B cell (primary cell): Measurements from ENCODE around the gene TMC1. TPM values are rescaled to one million over a fixed set of nuclear protein-coding genes. Genes with fewer than 3 reads are reported as not detected.

Experiments used
- ATAC-seq: fragments of 200-7000 bp; cut with Tn5 transposase; one replicate; pipeline ENCODE4 v1.10.0; 2021; ENCODE audit warnings: low read depth, mild to moderate bottlenecking, moderate number of reproducible peaks, moderate library complexity
- CTCF ChIA-PET: fragments of 350-600 bp; sonication (Branson Sonifier 250); formaldehyde crosslinking; loops from one replicate; lab custom pipeline; 2021; ENCODE audit warnings: antibody characterized with exemption, inconsistent platforms; lab: Charles Lee
- POLR2A ChIA-PET: fragments of 350-600 bp; sonication (Branson Sonifier 250); formaldehyde crosslinking; loops from one replicate; lab custom pipeline; 2021; ENCODE audit warnings: antibody characterized with exemption; lab: Charles Lee
- DNase-seq: peaks from one replicate; pipeline ENCODE4 v3.0.0; 2013
- H2AFZ ChIP-seq: 2 replicates; pipeline ENCODE4 v1.6.1; 2012; ENCODE audit warnings: mild to moderate bottlenecking, low read depth, low read length; ENCODE audit not compliant: insufficient read depth, poor library complexity, severe bottlenecking
- H3K27ac ChIP-seq, 2 donors: 1 replicate in 1 of 2; 2 replicates in 1 of 2; pipeline ENCODE4 v1.5.1; 2012 to 2013; ENCODE audit warnings: low read length in 2 of 2, mild to moderate bottlenecking in 2 of 2, moderate library complexity in 1 of 2
- H3K27me3 ChIP-seq, 4 experiments: fragments of 200-600 bp in 1 of 4; sonication (generic) in 1 of 4; replicated peaks in 1 of 4; 1 replicate in 2 of 4; 2 replicates in 2 of 4; pipeline versions ENCODE4 v1.6.1 to v1.7.0; 2013 to 2016; ENCODE audit warnings: low read length in 3 of 4, mild to moderate bottlenecking in 2 of 4, mixed read lengths in 1 of 4, moderate library complexity in 1 of 4; ENCODE audit not compliant: insufficient read depth in 4 of 4, control insufficient read depth in 3 of 4; ENCODE audit errors: control extremely low read depth in 1 of 4
- H3K36me3 ChIP-seq, 2 experiments: replicated peaks in 1 of 2; 1 replicate in 1 of 2; 2 replicates in 1 of 2; pipeline versions ENCODE4 v1.6.1 to v1.7.1; 2013; ENCODE audit warnings: low read length in 1 of 2; ENCODE audit not compliant: insufficient read depth in 2 of 2, control insufficient read depth in 1 of 2; ENCODE audit errors: control extremely low read depth in 1 of 2, extremely low read depth in 1 of 2
- H3K4me1 ChIP-seq, 2 donors: fragments of 200-600 bp in 1 of 2; sonication (generic) in 1 of 2; 1 replicate in 1 of 2; 2 replicates in 1 of 2; pipeline versions ENCODE4 v1.5.1 to v1.6.1; 2013 to 2017; ENCODE audit warnings: low read length in 2 of 2; ENCODE audit not compliant: control insufficient read depth in 2 of 2, insufficient read depth in 2 of 2
- H3K4me2 ChIP-seq: replicated peaks from 2 replicates; pipeline ENCODE3; 2012; ENCODE audit warnings: mild to moderate bottlenecking, low read depth, low read length; ENCODE audit not compliant: poor library complexity, severe bottlenecking
- H3K4me3 ChIP-seq, 5 experiments: fragments of 200-600 bp in 1 of 5; sonication (generic) in 1 of 5; 1 replicate in 3 of 5; 2 replicates in 2 of 5; pipeline versions ENCODE4 v1.5.1 to v1.7.0; 2011 to 2016; ENCODE audit warnings: low read length in 4 of 5, mild to moderate bottlenecking in 4 of 5, low read depth in 2 of 5, control low read depth in 1 of 5, moderate library complexity in 1 of 5; ENCODE audit not compliant: insufficient read depth in 1 of 5; ENCODE audit errors: control extremely low read depth in 1 of 5, extremely low read depth in 1 of 5
- H3K79me2 ChIP-seq: fragments of 200-600 bp; sonication (generic); one replicate; pipeline ENCODE4 v1.6.0; 2016; ENCODE audit warnings: low read length; ENCODE audit not compliant: control insufficient read depth, insufficient read depth
- H3K9ac ChIP-seq: fragments of 200-600 bp; sonication (generic); 2 replicates; pipeline ENCODE4 v1.6.1; 2017; ENCODE audit warnings: mild to moderate bottlenecking, low read length, moderate library complexity
- H3K9me3 ChIP-seq, 3 donors: one replicate each; pipeline versions ENCODE4 v1.6.1 to v1.7.1; 2013; ENCODE audit warnings: low read length in 2 of 3; ENCODE audit not compliant: control insufficient read depth in 2 of 3, insufficient read depth in 1 of 3; ENCODE audit errors: control extremely low read depth in 1 of 3
- H4K20me1 ChIP-seq: 2 replicates; pipeline ENCODE4 v1.6.0; 2012; ENCODE audit warnings: mild to moderate bottlenecking, low read length; ENCODE audit not compliant: insufficient read depth, control insufficient read depth, poor library complexity, severe bottlenecking
- H3K27ac Mint-ChIP-seq: one replicate; pipeline ENCODE4 v1.8.0; 2021; ENCODE audit warnings: mixed read lengths
- H3K27me3 Mint-ChIP-seq: one replicate; pipeline ENCODE4 v1.8.0; 2021; ENCODE audit warnings: mixed read lengths
- H3K4me1 Mint-ChIP-seq: one replicate; pipeline ENCODE4 v1.8.0; 2021; ENCODE audit warnings: mixed read lengths
- H3K4me3 Mint-ChIP-seq: one replicate; pipeline ENCODE4 v1.8.0; 2021; ENCODE audit warnings: mixed read lengths
- H3K9me3 Mint-ChIP-seq: one replicate; pipeline ENCODE4 v1.8.0; 2022; ENCODE audit warnings: mixed read lengths; ENCODE audit not compliant: insufficient read depth
- EZH2 ChIP-seq: IDR thresholded peaks from 2 replicates; pipeline ENCODE4 v1.6.1; 2012; ENCODE audit warnings: borderline replicate concordance, low read depth, mild to moderate bottlenecking, moderate library complexity, low read length; ENCODE audit not compliant: insufficient read depth, poor library complexity, severe bottlenecking
- WGBS: methylation state at CpG from one replicate; pipeline ENCODE4 v1.1.5; 2013; ENCODE audit warnings: missing lambda C conversion rate; ENCODE audit not compliant: insufficient coverage; 5-methylcytosine and 5-hydroxymethylcytosine counted together
- intact Hi-C: fragments of 100-400 bp; cut with micrococcal nuclease; formaldehyde crosslinking; loops from one replicate; pipeline ENCODE4 v1.10.0; 2022
- polyA plus RNA-seq: library from polyadenylated mRNA; depleted of rRNA; stranded (reverse); fragments of >200 nt; gene quantifications from 2 replicates; pipeline ENCODE4 v1.2.3, GENCODE V29; 2012
- total RNA-seq, 2 donors: library from RNA; stranded (reverse); fragments of 120-200 nt in 1 of 2; gene quantifications; 1 replicate in 1 of 2; 2 replicates in 1 of 2; pipeline versions ENCODE4 v1.2.3 to v1.2.4, GENCODE V29; 2013 to 2022
- TF ChIP-seq, protein P1 (sequence below): fragments of 200-600 bp; IDR thresholded peaks from one replicate; pipeline ENCODE4 v1.8.0; 2022; ENCODE audit warnings: antibody characterized with exemption, mild to moderate bottlenecking

TMC1 gene
- total and polyA plus RNA-seq, 2 donors (not counting 1 experiment from before 2014, with no cell fraction given) = not detected

DNA sequence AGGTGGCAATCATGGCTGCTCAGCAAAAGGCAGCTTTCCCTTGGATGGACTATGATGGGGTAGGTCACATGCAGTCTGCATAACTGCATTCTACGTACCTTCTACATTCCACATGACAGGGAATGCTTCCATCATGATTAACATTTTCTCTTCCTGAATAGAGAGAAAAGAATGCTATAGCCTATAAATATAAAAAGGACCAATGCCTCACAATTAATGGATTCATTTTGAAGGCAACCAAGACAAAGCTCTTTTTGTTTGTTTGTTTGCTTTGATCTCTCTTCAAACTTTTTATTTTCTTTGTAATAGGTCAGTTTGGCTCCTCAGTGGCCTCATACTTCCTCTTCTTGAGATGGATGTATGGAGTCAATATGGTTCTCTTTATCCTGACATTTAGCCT is 230.1 kb downstream of the TMC1 start:
- H2AFZ ChIP-seq = no peak overlapping the region
- H3K4me1 ChIP-seq = no peaks in the 10 kb centered on the region
- H3K27me3 ChIP-seq = no peaks in the 10 kb centered on the region
- DNase-seq (no peak), ATAC-seq (no peak)
- no peaks in the 10 kb centered on the region for H3K9me3 Mint-ChIP-seq
- WGBS = no CpG with 5 or more reads among the region's 1 CpG
- no peak overlapping the region for H3K4me2 ChIP-seq
- intact Hi-C loops = no loop called here
- H3K4me3 Mint-ChIP-seq = no peak overlapping the region
- no peaks in the 10 kb centered on the region for H3K4me1 Mint-ChIP-seq
- H3K4me3 ChIP-seq = no peak overlapping the region
- CTCF ChIA-PET = no interaction called here
- H3K27ac ChIP-seq = no peak overlapping the region
- no peak overlapping the region for H3K9ac ChIP-seq
- TF ChIP-seq, protein P1, sequence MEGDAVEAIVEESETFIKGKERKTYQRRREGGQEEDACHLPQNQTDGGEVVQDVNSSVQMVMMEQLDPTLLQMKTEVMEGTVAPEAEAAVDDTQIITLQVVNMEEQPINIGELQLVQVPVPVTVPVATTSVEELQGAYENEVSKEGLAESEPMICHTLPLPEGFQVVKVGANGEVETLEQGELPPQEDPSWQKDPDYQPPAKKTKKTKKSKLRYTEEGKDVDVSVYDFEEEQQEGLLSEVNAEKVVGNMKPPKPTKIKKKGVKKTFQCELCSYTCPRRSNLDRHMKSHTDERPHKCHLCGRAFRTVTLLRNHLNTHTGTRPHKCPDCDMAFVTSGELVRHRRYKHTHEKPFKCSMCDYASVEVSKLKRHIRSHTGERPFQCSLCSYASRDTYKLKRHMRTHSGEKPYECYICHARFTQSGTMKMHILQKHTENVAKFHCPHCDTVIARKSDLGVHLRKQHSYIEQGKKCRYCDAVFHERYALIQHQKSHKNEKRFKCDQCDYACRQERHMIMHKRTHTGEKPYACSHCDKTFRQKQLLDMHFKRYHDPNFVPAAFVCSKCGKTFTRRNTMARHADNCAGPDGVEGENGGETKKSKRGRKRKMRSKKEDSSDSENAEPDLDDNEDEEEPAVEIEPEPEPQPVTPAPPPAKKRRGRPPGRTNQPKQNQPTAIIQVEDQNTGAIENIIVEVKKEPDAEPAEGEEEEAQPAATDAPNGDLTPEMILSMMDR = no peak
- no peak for TF ChIP-seq EZH2
- H4K20me1 ChIP-seq = no peaks in the 10 kb centered on the region
- H3K27me3 Mint-ChIP-seq = peaks cover 4% of the 10 kb centered on the region
- no peak overlapping the region for H3K27ac Mint-ChIP-seq
- no peaks in the 10 kb centered on the region for H3K9me3 ChIP-seq
- POLR2A ChIA-PET = no interaction called here
- no peaks in the 10 kb centered on the region for H3K36me3 ChIP-seq
- no peaks in the 10 kb centered on the region for H3K79me2 ChIP-seq

DNA sequence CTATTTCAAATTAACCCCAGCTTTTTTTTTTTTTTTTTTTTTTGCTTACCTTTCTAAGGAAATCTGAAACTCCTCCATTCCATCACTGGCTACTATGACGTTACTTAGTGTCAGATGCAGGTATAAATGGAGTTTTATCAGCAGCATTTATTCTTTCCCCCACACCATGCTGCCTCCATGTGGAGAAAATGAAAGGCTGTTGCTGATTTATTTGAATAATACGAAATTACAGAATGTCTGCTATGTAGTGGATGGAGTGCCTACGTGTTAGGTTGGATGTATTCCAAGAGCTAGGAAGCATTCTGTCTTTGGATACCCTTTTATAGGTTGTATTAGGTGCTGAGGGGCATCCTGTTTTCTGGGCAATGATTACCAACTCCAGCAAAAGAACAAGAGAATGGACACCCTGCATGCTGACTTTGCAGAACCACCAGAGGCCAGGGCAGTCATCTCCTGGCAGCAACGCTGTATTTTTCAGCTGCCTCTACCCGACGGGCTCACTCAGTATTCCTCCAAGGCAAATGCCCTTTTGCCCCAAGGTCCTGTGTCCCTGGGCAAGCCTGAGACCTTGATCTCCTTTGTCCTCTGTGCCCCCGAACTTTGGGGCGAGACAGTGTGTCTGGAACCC is 232.0 kb downstream of the TMC1 start:
- H3K9ac ChIP-seq = no peak overlapping the region
- H4K20me1 ChIP-seq = no peaks in the 10 kb centered on the region
- no peak overlapping the region for H2AFZ ChIP-seq
- no peaks in the 10 kb centered on the region for H3K9me3 ChIP-seq
- no peak for DNase-seq
- no peaks in the 10 kb centered on the region for H3K79me2 ChIP-seq
- POLR2A ChIA-PET = no interaction called here
- H3K4me3 ChIP-seq = no peak overlapping the region
- no peak overlapping the region for H3K27ac Mint-ChIP-seq
- no peak overlapping the region for H3K4me3 Mint-ChIP-seq
- no peak for ATAC-seq
- WGBS = 89% methylated on average over 7 of the region's 8 CpGs
- H3K36me3 ChIP-seq = no peaks in the 10 kb centered on the region
- H3K4me1 Mint-ChIP-seq = no peaks in the 10 kb centered on the region
- H3K27me3 Mint-ChIP-seq = peaks cover 4% of the 10 kb centered on the region
- intact Hi-C loops = no loop called here
- no peaks in the 10 kb centered on the region for H3K27me3 ChIP-seq
- no peaks in the 10 kb centered on the region for H3K9me3 Mint-ChIP-seq
- TF ChIP-seq, protein P1 = no peak
- TF ChIP-seq EZH2 = no peak
- H3K27ac ChIP-seq = no peak overlapping the region
- CTCF ChIA-PET = no interaction called here
- no peaks in the 10 kb centered on the region for H3K4me1 ChIP-seq
- H3K4me2 ChIP-seq = no peak overlapping the region
